Loucy (cell line): ENCODE results near the gene CTNNBL1.
A peak's percentile ranks its signal among the peaks of the same experiment; 100 is the strongest.

Experiments
- H2AFZ ChIP-seq: fragments of 200-600 bp; sonication (generic); 2 replicates; pipeline ENCODE4 v1.6.0; 2016; ENCODE audit warnings: antibody characterized with exemption, mild to moderate bottlenecking, low read length, moderate library complexity
- H3F3A ChIP-seq: fragments of 200-600 bp; 2 replicates; pipeline ENCODE4 v1.6.0; 2016; ENCODE audit warnings: antibody characterized with exemption, low read depth, mild to moderate bottlenecking
- H3K27me3 ChIP-seq: fragments of 200-600 bp; sonication (generic); 2 replicates; pipeline ENCODE4 v1.6.1; 2014; ENCODE audit warnings: low read length, mild to moderate bottlenecking; ENCODE audit not compliant: insufficient read depth, poor library complexity, severe bottlenecking
- H3K36me3 ChIP-seq: fragments of 200-600 bp; sonication (generic); 2 replicates; pipeline ENCODE4 v1.6.1; 2016; ENCODE audit warnings: low read length; ENCODE audit not compliant: insufficient read depth
- H3K4me1 ChIP-seq: fragments of 200-600 bp; sonication (generic); 2 replicates; pipeline ENCODE4 v1.5.1; 2014; ENCODE audit warnings: low read length, mild to moderate bottlenecking; ENCODE audit not compliant: insufficient read depth, poor library complexity, severe bottlenecking
- H3K4me2 ChIP-seq: fragments of 200-600 bp; sonication (generic); 2 replicates; pipeline ENCODE4 v1.6.0; 2014; ENCODE audit warnings: antibody characterized with exemption, low read length, low read depth, mild to moderate bottlenecking; ENCODE audit not compliant: poor library complexity, severe bottlenecking
- H3K4me3 ChIP-seq: fragments of 200-600 bp; sonication (generic); 2 replicates; pipeline ENCODE4 v1.5.1; 2014; ENCODE audit warnings: low read length, mild to moderate bottlenecking, mixed read lengths; ENCODE audit not compliant: poor library complexity, severe bottlenecking
- H3K79me2 ChIP-seq: fragments of 200-600 bp; sonication (generic); 2 replicates; pipeline ENCODE4 v1.6.1; 2014; ENCODE audit warnings: low read length; ENCODE audit not compliant: insufficient read depth
- H3K9ac ChIP-seq: fragments of 200-600 bp; sonication (generic); 2 replicates; pipeline ENCODE4 v1.6.0; 2014; ENCODE audit warnings: mild to moderate bottlenecking, low read depth, low read length, moderate library complexity; ENCODE audit not compliant: poor library complexity, severe bottlenecking
- H3K9me2 ChIP-seq: fragments of 200-600 bp; sonication (generic); replicated peaks from 2 replicates; pipeline ENCODE4 v1.6.1; 2016; ENCODE audit warnings: low read depth, low read length, mixed read lengths
- H3K9me3 ChIP-seq: fragments of 200-600 bp; sonication (generic); 2 replicates; pipeline ENCODE4 v1.6.1; 2014; ENCODE audit warnings: mild to moderate bottlenecking, antibody characterized with exemption, low read length, low read depth; ENCODE audit not compliant: insufficient read depth
- H4K20me1 ChIP-seq: fragments of 200-600 bp; sonication (generic); 2 replicates; pipeline ENCODE4 v1.6.0; 2014; ENCODE audit warnings: antibody characterized with exemption, low read length, mild to moderate bottlenecking; ENCODE audit not compliant: insufficient read depth, poor library complexity, severe bottlenecking
- EZH2phosphoT487 ChIP-seq: fragments of 200-600 bp; IDR thresholded peaks from 2 replicates; pipeline ENCODE4 v1.6.1; 2018; ENCODE audit warnings: antibody characterized with exemption, mild to moderate bottlenecking, moderate library complexity, borderline replicate concordance
- TF ChIP-seq, protein P1 (sequence below): fragments of 200-600 bp; sonication (generic); conservative IDR thresholded peaks from 2 replicates; pipeline ENCODE4 v1.5.1; 2014; ENCODE audit warnings: mild to moderate bottlenecking, antibody characterized with exemption, low read length

CTNNBL1 gene

DNA sequence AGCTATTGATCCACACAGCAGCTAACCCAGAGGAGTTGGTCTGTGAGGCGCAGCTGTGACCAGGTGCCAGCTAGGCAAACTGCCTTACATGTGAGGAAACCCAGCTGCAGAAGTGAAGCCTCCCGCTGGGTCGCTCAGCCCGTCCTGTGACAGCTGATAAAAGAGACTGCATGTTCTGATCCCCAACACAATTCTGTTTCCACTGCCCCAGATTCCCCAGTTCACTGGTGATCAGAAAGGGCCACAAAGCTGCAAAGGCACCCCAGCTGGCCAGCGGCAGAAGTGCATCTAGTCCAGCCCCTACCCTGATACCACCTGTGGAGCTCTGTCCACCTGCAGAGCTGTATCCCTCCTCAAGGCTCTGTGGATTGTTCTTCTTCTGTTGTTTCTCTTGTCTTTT is 64.5 kb downstream of the CTNNBL1 start:
- H3F3A ChIP-seq: no peaks in the 10 kb centered on the region
- peaks cover 4% of the 10 kb centered on the region for H4K20me1 ChIP-seq
- peaks cover 40% of the 10 kb centered on the region; the same call in 1 of the 2 replicates for H3K36me3 ChIP-seq
- H3K27me3 ChIP-seq: no peaks in the 10 kb centered on the region
- no peak overlapping the region for H3K4me2 ChIP-seq
- H3K4me3 ChIP-seq: no peak overlapping the region
- no peak overlapping the region for H3K9ac ChIP-seq
- H3K79me2 ChIP-seq: no peaks in the 10 kb centered on the region
- H3K9me2 ChIP-seq: no peaks in the 10 kb centered on the region
- H2AFZ ChIP-seq: no peak overlapping the region
- TF ChIP-seq, protein P1, sequence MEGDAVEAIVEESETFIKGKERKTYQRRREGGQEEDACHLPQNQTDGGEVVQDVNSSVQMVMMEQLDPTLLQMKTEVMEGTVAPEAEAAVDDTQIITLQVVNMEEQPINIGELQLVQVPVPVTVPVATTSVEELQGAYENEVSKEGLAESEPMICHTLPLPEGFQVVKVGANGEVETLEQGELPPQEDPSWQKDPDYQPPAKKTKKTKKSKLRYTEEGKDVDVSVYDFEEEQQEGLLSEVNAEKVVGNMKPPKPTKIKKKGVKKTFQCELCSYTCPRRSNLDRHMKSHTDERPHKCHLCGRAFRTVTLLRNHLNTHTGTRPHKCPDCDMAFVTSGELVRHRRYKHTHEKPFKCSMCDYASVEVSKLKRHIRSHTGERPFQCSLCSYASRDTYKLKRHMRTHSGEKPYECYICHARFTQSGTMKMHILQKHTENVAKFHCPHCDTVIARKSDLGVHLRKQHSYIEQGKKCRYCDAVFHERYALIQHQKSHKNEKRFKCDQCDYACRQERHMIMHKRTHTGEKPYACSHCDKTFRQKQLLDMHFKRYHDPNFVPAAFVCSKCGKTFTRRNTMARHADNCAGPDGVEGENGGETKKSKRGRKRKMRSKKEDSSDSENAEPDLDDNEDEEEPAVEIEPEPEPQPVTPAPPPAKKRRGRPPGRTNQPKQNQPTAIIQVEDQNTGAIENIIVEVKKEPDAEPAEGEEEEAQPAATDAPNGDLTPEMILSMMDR: peak; percentile 40
- no peak for TF ChIP-seq EZH2phosphoT487
- peaks cover 3% of the 10 kb centered on the region for H3K4me1 ChIP-seq
- H3K9me3 ChIP-seq: no peaks in the 10 kb centered on the region

DNA sequence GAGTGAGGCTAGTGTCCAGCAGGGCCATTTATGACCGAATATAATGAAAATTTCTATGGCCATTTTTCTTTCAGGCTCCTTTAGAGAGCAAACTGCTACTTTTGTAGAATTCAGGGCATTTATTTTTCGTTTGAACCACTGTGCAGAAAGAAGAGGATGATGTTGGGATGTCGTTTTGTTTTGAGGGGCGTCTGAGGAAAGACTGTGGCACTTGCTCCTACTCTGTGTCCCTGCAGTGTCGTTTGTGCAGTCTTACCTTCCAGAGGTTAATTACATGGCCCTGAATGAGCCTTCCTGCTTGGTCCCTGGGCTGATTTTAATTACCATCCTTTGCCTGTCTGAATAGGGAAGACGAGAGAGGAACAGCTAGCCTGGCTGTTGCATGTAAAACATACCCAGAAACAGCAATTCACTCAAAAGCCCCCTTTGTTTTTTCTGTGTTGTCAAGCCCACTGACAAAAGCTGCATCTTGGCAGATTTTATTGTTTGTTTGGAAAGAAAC is 65.3 kb downstream of the CTNNBL1 start:
- no peaks in the 10 kb centered on the region for H3K9me3 ChIP-seq
- peaks cover 3% of the 10 kb centered on the region for H3K4me1 ChIP-seq

GRCh38 chr20:37759761-37760209 is 66.0 kb downstream of the CTNNBL1 start:
- Histone ChIP-seq H3K36me3 (peaks cover 43% of the 10 kb centered on the region; the same call in 1 of the 2 replicates), H2AFZ (no peak overlapping the region), H4K20me1 (peaks cover 4% of the 10 kb centered on the region), H3K27me3 (no peaks in the 10 kb centered on the region), H3K4me3 (no peak overlapping the region), H3K79me2 (no peaks in the 10 kb centered on the region), H3K9ac (no peak overlapping the region), H3K9me2 (no peaks in the 10 kb centered on the region), H3K9me3 (no peaks in the 10 kb centered on the region), H3F3A (no peaks in the 10 kb centered on the region), H3K4me1 (peaks cover 3% of the 10 kb centered on the region), H3K4me2 (no peak overlapping the region)
- TF ChIP-seq, protein P1: no peak
- TF ChIP-seq EZH2phosphoT487: no peak

More for the DNA sequence above, 65.3 kb downstream of the CTNNBL1 start:
- no peaks in the 10 kb centered on the region for H3K79me2 ChIP-seq
- no peaks in the 10 kb centered on the region for H3K9me2 ChIP-seq
- H4K20me1 ChIP-seq: peaks cover 4% of the 10 kb centered on the region
- no peak overlapping the region for H2AFZ ChIP-seq
- TF ChIP-seq, protein P1: no peak
- no peak for TF ChIP-seq EZH2phosphoT487
- no peak overlapping the region for H3K4me2 ChIP-seq
- H3K27me3 ChIP-seq: no peaks in the 10 kb centered on the region
- H3F3A ChIP-seq: no peaks in the 10 kb centered on the region
- H3K36me3 ChIP-seq: peaks cover 42% of the 10 kb centered on the region; the same call in 1 of the 2 replicates
- no peak overlapping the region for H3K9ac ChIP-seq
- H3K4me3 ChIP-seq: no peak overlapping the region
